GM12865 (cell line): ENCODE data around the gene ZNF700.
"Not testable (repeated sequence)": the region's sequence is repeated elsewhere in the genome, so short reads cannot be mapped to it uniquely, and the experiment has no call there.

Experiments used
- DNase-seq: peaks from one replicate; pipeline ENCODE4 v3.0.0; 2010; ENCODE audit warnings: low read depth
- H3K4me3 ChIP-seq: 2 replicates; pipeline ENCODE4 v1.5.1; 2011; ENCODE audit warnings: mild to moderate bottlenecking, low read depth, low read length, control low read depth
- CTCF ChIP-seq: IDR thresholded peaks from 2 replicates; pipeline ENCODE4 v1.5.1; 2011; ENCODE audit warnings: low read length, control low read depth, low read depth, inconsistent platforms; ENCODE audit not compliant: insufficient read depth; ENCODE audit errors: missing control alignments

ZNF700 gene

GRCh38 chr19:11890634-11891033 lies 34.3 kb upstream of the ZNF700 start:
- no peak overlapping the region for H3K4me3 ChIP-seq
- no peak for DNase-seq
- TF ChIP-seq CTCF, result no peak

- no peak for TF ChIP-seq CTCF
- DNase-seq, result no peak
- H3K4me3 ChIP-seq, result no peak overlapping the region
These were observed 30.1 kb upstream of the ZNF700 start for GRCh38 chr19:11894851-11895250.

GRCh38 chr19:11902228-11902627 lies 22.7 kb upstream of the ZNF700 start:
- DNase-seq, result no peak
- TF ChIP-seq CTCF, result no peak
- H3K4me3 ChIP-seq, result no peak overlapping the region

GRCh38 chr19:11905928-11906327 lies 19.0 kb upstream of the ZNF700 start:
- TF ChIP-seq CTCF, result no peak
- no peak overlapping the region for H3K4me3 ChIP-seq
- DNase-seq, result no peak

- not testable (repeated sequence) for DNase-seq, H3K4me3 ChIP-seq
These were observed 13.0 kb upstream of the ZNF700 start for GRCh38 chr19:11911937-11912336.

- not testable (repeated sequence) for H3K4me3 ChIP-seq, DNase-seq
These were observed 10.4 kb upstream of the ZNF700 start for GRCh38 chr19:11914417-11915051.

GRCh38 chr19:11921852-11922495 lies 2.9 kb upstream of the ZNF700 start:
- DNase-seq, result no peak

GRCh38 chr19:11925651-11926187 lies 812 bp downstream of the ZNF700 start:
- not testable (repeated sequence) for DNase-seq
- peak overlapping the region; percentile 99 for H3K4me3 ChIP-seq

More at GRCh38 chr19:11921852-11922495, 2.9 kb upstream of the ZNF700 start:
- H3K4me3 ChIP-seq, result no peak overlapping the region
- TF ChIP-seq CTCF, result no peak
